HepG2 (cell line): Measurements from ENCODE around the gene PLEKHH3. TPM values are rescaled to one million over a fixed set of nuclear protein-coding genes. Genes with fewer than 3 reads are reported as not detected.

ENCODE experiments used
- ISL2 ChIP-seq: sonication (generic); formaldehyde crosslinking; IDR thresholded peaks from 2 replicates; pipeline ENCODE4 v1.5.0; 2020; ENCODE audit warnings: missing genetic modification reagents
- KDM2A ChIP-seq: sonication (generic); formaldehyde crosslinking; IDR thresholded peaks from 2 replicates; pipeline ENCODE4 v1.4.0; 2020; ENCODE audit warnings: low read depth, missing genetic modification reagents, borderline replicate concordance
- SAFB2 ChIP-seq: sonication (generic); formaldehyde crosslinking; IDR thresholded peaks from 2 replicates; pipeline ENCODE4 v1.5.1; 2020; ENCODE audit warnings: missing genetic modification reagents, low read depth, mild to moderate bottlenecking, borderline replicate concordance
- SP1 ChIP-seq, 2 experiments: fragments of 450-650 bp in 1 of 2; sonication (generic) in 1 of 2; formaldehyde crosslinking in 1 of 2; IDR thresholded peaks; 2 replicates each; pipeline versions ENCODE4 v1.4.0 to v1.6.1; 2016 to 2020; ENCODE audit warnings: missing genetic modification reagents in 1 of 2
- STAT5B ChIP-seq: sonication (generic); formaldehyde crosslinking; IDR thresholded peaks from 2 replicates; pipeline ENCODE4 v1.4.0; 2020; ENCODE audit warnings: missing genetic modification reagents
- ZNF335 ChIP-seq: sonication (generic); formaldehyde crosslinking; IDR thresholded peaks from 2 replicates; pipeline ENCODE4 v1.4.0; 2020; ENCODE audit warnings: missing genetic modification reagents
- ZNF776 ChIP-seq: sonication (generic); formaldehyde crosslinking; IDR thresholded peaks from 2 replicates; pipeline ENCODE4 v1.4.0; 2020; ENCODE audit warnings: mild to moderate bottlenecking, missing genetic modification reagents
- ZNF777 ChIP-seq: sonication (generic); formaldehyde crosslinking; IDR thresholded peaks from 2 replicates; pipeline ENCODE4 v1.4.0; 2020; ENCODE audit warnings: missing genetic modification reagents
- polyA plus RNA-seq, 8 experiments: library from polyadenylated mRNA; depleted of rRNA in 3 of 8; stranded (reverse) in 7 of 8; unstranded in 1 of 8; fragments of >200 nt; fragmentation: Illumina TruSeq in 4 of 8; extraction: Trizol in 4 of 8; gene quantifications; 2 replicates each; pipeline versions ENCODE4 v1.2.1 to v1.2.3, GENCODE V29; 2011 to 2016; ENCODE audit warnings: low read depth in 4 of 8, missing spikeins in 1 of 8, mixed read lengths in 1 of 8; ENCODE audit not compliant: insufficient read depth in 1 of 8
- total RNA-seq, 5 experiments: library from RNA; depleted of rRNA; stranded (reverse); fragments of >200 nt; fragmentation: Illumina TruSeq; extraction: Trizol; gene quantifications; 2 replicates each; pipeline ENCODE4 v1.2.3, GENCODE V29; 2016; ENCODE audit warnings: low read depth in 1 of 5
- TF ChIP-seq, protein P1 (sequence below): sonication (generic); formaldehyde crosslinking; IDR thresholded peaks from 2 replicates; pipeline ENCODE4 v1.4.0; 2020; ENCODE audit warnings: missing genetic modification reagents, borderline replicate concordance
- TF ChIP-seq, protein P2 (sequence below): sonication (generic); formaldehyde crosslinking; IDR thresholded peaks from 2 replicates; pipeline ENCODE4 v1.4.0; 2020; ENCODE audit warnings: missing genetic modification reagents, low read depth, mild to moderate bottlenecking, borderline replicate concordance
- TF ChIP-seq, protein P3 (sequence below): sonication (generic); formaldehyde crosslinking; IDR thresholded peaks from 2 replicates; pipeline ENCODE4 v1.8.1; 2023; ENCODE audit warnings: missing genetic modification reagents, inconsistent platforms, borderline replicate concordance
- TF ChIP-seq, protein P4 (sequence below): sonication (generic); formaldehyde crosslinking; IDR thresholded peaks from 2 replicates; pipeline ENCODE4 v1.8.0; 2022; ENCODE audit warnings: missing genetic modification reagents, mild to moderate bottlenecking, inconsistent platforms, borderline replicate concordance
- TF ChIP-seq, protein P5 (sequence below): sonication (generic); formaldehyde crosslinking; IDR thresholded peaks from 2 replicates; pipeline ENCODE4 v1.8.1; 2023; ENCODE audit warnings: missing genetic modification reagents, mild to moderate bottlenecking, borderline replicate concordance
- TF ChIP-seq, protein P6 (sequence below): sonication (generic); formaldehyde crosslinking; IDR thresholded peaks from 2 replicates; pipeline ENCODE4 v1.4.0; 2020; ENCODE audit warnings: missing genetic modification reagents
- TF ChIP-seq, protein P7 (sequence below): sonication (generic); formaldehyde crosslinking; IDR thresholded peaks from 2 replicates; pipeline ENCODE4 v1.8.1; 2022; ENCODE audit warnings: low read depth, mild to moderate bottlenecking, missing genetic modification reagents

Gene PLEKHH3
- total and polyA plus RNA-seq, 2 of the 13 experiments (the other 11 are each of a cell fraction or from before 2014, with no cell fraction given) = 6.0 to 19.9 TPM

DNA sequence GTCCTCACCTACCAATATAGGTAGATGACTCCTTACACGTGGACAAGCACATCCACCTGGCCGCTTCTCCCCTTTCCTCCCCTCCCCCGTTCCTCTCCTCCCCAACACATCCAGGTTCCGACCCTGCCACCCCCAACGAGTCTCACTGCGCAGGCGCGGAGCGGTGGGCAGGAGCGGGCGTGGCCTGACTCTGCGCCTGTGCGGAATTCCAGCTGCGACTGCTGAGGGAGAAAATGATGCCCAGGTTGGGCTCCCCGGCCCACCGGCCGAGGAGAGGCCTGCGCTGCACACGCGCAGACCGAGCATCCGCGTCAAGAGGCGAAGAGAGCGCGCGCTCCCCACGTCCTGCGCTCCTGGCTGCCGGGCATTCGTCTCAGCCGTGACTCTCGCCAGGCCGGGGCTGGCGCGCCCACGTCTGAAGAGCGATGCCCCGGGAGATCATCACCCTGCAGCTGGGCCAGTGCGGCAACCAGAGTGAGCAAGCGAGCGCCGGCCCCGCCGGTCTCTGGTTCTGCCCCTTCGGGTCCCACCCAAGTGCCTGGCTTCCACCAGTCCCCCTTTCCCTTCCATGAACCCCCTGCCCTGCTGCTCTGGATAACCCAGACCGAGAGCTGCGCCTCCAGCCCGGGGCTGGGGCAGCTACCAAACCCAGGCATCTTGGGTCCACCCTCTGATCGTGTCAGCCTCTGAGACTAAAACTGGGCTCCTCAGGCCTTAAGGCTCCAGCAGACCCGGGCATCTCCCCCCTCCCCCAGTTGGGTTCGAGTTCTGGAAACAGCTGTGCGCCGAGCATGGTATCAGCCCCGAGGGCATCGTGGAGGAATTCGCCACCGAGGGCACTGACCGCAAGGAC, 17.5 kb downstream of the PLEKHH3 start, which contains the start of gene TUBG2 (continued):
- TF ChIP-seq, protein P1, sequence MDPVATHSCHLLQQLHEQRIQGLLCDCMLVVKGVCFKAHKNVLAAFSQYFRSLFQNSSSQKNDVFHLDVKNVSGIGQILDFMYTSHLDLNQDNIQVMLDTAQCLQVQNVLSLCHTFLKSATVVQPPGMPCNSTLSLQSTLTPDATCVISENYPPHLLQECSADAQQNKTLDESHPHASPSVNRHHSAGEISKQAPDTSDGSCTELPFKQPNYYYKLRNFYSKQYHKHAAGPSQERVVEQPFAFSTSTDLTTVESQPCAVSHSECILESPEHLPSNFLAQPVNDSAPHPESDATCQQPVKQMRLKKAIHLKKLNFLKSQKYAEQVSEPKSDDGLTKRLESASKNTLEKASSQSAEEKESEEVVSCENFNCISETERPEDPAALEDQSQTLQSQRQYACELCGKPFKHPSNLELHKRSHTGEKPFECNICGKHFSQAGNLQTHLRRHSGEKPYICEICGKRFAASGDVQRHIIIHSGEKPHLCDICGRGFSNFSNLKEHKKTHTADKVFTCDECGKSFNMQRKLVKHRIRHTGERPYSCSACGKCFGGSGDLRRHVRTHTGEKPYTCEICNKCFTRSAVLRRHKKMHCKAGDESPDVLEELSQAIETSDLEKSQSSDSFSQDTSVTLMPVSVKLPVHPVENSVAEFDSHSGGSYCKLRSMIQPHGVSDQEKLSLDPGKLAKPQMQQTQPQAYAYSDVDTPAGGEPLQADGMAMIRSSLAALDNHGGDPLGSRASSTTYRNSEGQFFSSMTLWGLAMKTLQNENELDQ (CRISPR knock-in tag) = no peak
- TF ChIP-seq, protein P2, sequence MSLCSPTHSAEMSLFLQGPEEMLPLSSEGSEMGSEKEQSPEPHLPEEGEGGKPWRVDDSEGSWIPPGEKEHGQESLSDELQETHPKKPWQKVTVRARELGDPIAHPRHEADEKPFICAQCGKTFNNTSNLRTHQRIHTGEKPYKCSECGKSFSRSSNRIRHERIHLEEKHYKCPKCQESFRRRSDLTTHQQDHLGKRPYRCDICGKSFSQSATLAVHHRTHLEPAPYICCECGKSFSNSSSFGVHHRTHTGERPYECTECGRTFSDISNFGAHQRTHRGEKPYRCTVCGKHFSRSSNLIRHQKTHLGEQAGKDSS (CRISPR knock-in tag) = peak; percentile 88; the same call in 1 of the 2 replicates
- TF ChIP-seq KDM2A (CRISPR knock-in tag) (peak; percentile 41; the same call in 1 of the 2 replicates), SP1 (IDR thresholded peaks at IDR 0.05) (no peak), SP1 (CRISPR knock-in tag; IDR thresholded peaks at IDR 0.05) (peak; percentile 81; the same call in 1 of the 2 replicates), ZNF776 (CRISPR knock-in tag) (peak; percentile 90), ZNF335 (CRISPR knock-in tag) (peak; percentile 74), ISL2 (CRISPR knock-in tag) (no peak), SAFB2 (CRISPR knock-in tag) (peak; percentile 61; the same call in 1 of the 2 replicates), ZNF777 (CRISPR knock-in tag) (peak; percentile 74; the same call in 1 of the 2 replicates), STAT5B (CRISPR knock-in tag) (peak; percentile 82; the same call in 1 of the 2 replicates)
- TF ChIP-seq, protein P3, sequence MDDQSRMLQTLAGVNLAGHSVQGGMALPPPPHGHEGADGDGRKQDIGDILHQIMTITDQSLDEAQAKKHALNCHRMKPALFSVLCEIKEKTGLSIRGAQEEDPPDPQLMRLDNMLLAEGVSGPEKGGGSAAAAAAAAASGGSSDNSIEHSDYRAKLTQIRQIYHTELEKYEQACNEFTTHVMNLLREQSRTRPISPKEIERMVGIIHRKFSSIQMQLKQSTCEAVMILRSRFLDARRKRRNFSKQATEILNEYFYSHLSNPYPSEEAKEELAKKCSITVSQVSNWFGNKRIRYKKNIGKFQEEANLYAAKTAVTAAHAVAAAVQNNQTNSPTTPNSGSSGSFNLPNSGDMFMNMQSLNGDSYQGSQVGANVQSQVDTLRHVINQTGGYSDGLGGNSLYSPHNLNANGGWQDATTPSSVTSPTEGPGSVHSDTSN (CRISPR knock-in tag) = 0 out of 2 replicates have a peak, but pooled peaks have one; percentile 21
- TF ChIP-seq, protein P4, sequence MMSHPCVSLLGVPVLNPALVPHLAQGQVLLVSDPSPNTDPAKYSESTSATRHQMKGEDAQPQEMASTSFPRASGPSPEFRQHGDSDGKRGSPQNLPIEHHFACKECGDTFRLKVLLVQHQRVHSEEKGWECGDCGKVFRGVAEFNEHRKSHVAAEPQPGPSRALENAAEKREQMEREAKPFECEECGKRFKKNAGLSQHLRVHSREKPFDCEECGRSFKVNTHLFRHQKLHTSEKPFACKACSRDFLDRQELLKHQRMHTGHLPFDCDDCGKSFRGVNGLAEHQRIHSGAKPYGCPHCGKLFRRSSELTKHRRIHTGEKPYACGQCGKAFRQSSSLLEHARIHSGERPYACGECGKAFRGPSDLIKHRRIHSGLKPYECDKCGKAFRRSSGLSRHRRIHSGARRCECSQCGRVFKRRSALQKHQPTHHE (CRISPR knock-in tag) = no peak
- TF ChIP-seq, protein P5, sequence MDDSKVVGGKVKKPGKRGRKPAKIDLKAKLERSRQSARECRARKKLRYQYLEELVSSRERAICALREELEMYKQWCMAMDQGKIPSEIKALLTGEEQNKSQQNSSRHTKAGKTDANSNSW (CRISPR knock-in tag) = peak; percentile 70; the same call in 1 of the 2 replicates
- TF ChIP-seq, protein P6, sequence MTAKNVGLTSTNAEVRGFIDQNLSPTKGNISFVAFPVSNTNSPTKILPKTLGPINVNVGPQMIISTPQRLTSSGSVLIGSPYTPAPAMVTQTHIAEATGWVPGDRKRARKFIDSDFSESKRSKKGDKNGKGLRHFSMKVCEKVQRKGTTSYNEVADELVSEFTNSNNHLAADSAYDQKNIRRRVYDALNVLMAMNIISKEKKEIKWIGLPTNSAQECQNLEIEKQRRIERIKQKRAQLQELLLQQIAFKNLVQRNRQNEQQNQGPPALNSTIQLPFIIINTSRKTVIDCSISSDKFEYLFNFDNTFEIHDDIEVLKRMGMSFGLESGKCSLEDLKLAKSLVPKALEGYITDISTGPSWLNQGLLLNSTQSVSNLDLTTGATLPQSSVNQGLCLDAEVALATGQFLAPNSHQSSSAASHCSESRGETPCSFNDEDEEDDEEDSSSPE (CRISPR knock-in tag) = 0 out of 2 replicates have a peak, but pooled peaks have one; percentile 36
- TF ChIP-seq, protein P7, sequence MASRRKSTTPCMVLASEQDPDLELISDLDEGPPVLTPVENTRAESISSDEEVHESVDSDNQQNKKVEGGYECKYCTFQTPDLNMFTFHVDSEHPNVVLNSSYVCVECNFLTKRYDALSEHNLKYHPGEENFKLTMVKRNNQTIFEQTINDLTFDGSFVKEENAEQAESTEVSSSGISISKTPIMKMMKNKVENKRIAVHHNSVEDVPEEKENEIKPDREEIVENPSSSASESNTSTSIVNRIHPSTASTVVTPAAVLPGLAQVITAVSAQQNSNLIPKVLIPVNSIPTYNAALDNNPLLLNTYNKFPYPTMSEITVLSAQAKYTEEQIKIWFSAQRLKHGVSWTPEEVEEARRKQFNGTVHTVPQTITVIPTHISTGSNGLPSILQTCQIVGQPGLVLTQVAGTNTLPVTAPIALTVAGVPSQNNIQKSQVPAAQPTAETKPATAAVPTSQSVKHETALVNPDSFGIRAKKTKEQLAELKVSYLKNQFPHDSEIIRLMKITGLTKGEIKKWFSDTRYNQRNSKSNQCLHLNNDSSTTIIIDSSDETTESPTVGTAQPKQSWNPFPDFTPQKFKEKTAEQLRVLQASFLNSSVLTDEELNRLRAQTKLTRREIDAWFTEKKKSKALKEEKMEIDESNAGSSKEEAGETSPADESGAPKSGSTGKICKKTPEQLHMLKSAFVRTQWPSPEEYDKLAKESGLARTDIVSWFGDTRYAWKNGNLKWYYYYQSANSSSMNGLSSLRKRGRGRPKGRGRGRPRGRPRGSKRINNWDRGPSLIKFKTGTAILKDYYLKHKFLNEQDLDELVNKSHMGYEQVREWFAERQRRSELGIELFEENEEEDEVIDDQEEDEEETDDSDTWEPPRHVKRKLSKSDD (CRISPR knock-in tag) = no peak; the same call in 1 of the 2 replicates
